ENCODE results near the gene PPP1R12C.

DNA sequence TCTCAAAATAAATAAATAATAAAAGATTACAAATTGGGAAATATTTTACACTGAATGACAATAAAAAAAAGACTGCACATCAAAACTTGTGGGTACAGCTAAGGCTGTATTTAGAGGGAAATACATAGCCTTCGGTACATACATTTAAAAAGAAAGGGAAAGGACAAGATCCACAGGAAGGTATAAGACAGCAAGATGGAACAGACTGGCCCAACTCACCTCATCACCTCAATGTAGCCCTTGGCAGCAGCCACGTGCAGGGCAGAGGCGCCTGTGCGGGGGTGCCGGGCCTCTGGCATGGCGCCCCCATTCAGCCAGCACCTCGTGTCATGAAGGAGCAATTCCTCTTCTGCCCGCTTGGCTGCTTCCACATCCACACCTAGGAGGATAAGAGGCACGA, 14.2 kb downstream of the PPP1R12C start:
- TF ChIP-seq, protein P1, sequence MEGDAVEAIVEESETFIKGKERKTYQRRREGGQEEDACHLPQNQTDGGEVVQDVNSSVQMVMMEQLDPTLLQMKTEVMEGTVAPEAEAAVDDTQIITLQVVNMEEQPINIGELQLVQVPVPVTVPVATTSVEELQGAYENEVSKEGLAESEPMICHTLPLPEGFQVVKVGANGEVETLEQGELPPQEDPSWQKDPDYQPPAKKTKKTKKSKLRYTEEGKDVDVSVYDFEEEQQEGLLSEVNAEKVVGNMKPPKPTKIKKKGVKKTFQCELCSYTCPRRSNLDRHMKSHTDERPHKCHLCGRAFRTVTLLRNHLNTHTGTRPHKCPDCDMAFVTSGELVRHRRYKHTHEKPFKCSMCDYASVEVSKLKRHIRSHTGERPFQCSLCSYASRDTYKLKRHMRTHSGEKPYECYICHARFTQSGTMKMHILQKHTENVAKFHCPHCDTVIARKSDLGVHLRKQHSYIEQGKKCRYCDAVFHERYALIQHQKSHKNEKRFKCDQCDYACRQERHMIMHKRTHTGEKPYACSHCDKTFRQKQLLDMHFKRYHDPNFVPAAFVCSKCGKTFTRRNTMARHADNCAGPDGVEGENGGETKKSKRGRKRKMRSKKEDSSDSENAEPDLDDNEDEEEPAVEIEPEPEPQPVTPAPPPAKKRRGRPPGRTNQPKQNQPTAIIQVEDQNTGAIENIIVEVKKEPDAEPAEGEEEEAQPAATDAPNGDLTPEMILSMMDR (conservative IDR thresholded peaks at IDR 0.05; ENCODE audit: low read depth, low read length) = no peak
- TF ChIP-seq EZH2 (IDR thresholded peaks at IDR 0.05; ENCODE audit: low read length, unreplicated experiment) (no peak), EZH2phosphoT487 (IDR thresholded peaks at IDR 0.05; ENCODE audit: borderline replicate concordance, low read length) (no peak)
